GM21526 (cell line): Measurements from ENCODE around the gene ZNF888.
"Not testable (repeated sequence)": the region's sequence is repeated elsewhere in the genome, so short reads cannot be mapped to it uniquely, and the experiment has no call there.

Source experiments
- ATAC-seq: cut with Tn5 transposase; IDR thresholded peaks from one replicate; pipeline ENCODE4 v1.9.1; 2021; ENCODE audit warnings: moderate library complexity; ENCODE audit not compliant: unreplicated experiment, low FRiP score

Gene ZNF888

GRCh38 chr19:52889931-52890330 lies 33.3 kb downstream of the ZNF888 start:
- no peak for ATAC-seq

GRCh38 chr19:52889076-52889475 lies 34.2 kb downstream of the ZNF888 start:
- ATAC-seq: no peak

- no peak for ATAC-seq
Observed at GRCh38 chr19:52880895-52881389, 42.3 kb downstream of the ZNF888 start.

- not testable (repeated sequence) for ATAC-seq
Observed at GRCh38 chr19:52872996-52873395, 50.2 kb downstream of the ZNF888 start.

GRCh38 chr19:52871466-52871865 lies 51.8 kb downstream of the ZNF888 start:
- no peak for ATAC-seq

GRCh38 chr19:52868031-52868430 lies 55.2 kb downstream of the ZNF888 start:
- not testable (repeated sequence) for ATAC-seq

GRCh38 chr19:52857378-52858191 lies 65.6 kb downstream of the ZNF888 start, which contains the start of gene ZNF468:
Gene ZNF468, minus strand, starts transcription at chr19:52857619. Its CDS starts 3,347 bp downstream, at chr19:52854272.
- ATAC-seq: peak; percentile 91

GRCh38 chr19:52856540-52857377 lies 66.5 kb downstream of the ZNF888 start:
- ATAC-seq: peak; percentile 24
